ENCODE results near the gene PPP1R3C.

GRCh38 chr10:91582153-91582554 is 50.7 kb downstream of the PPP1R3C start:
- no peak for TF ChIP-seq CTCF (IDR thresholded peaks at IDR 0.05; ENCODE audit: borderline replicate concordance, extremely low read depth, low read length, poor library complexity, severe bottlenecking)
- no peak for TF ChIP-seq EZH2 (IDR thresholded peaks at IDR 0.05; ENCODE audit: borderline replicate concordance, low read depth, low read length, severe bottlenecking)
